Lower leg skin (tissue), 3 donors: ENCODE data around the gene ARPIN.

Experiments used
- POLR2A ChIP-seq, 2 donors: fragments of 450-650 bp; IDR thresholded peaks; one replicate each; pipeline ENCODE4 v1.6.1; 2016 to 2017; ENCODE audit warnings: antibody characterized with exemption in 2 of 2, mild to moderate bottlenecking in 1 of 2, moderate library complexity in 1 of 2
- TF ChIP-seq, protein P1 (sequence below), 3 donors: fragments of 450-650 bp; IDR thresholded peaks; one replicate each; pipeline ENCODE4 v1.5.1; 2016; ENCODE audit warnings: antibody characterized with exemption in 3 of 3, mild to moderate bottlenecking in 3 of 3, moderate library complexity in 2 of 3

DNA sequence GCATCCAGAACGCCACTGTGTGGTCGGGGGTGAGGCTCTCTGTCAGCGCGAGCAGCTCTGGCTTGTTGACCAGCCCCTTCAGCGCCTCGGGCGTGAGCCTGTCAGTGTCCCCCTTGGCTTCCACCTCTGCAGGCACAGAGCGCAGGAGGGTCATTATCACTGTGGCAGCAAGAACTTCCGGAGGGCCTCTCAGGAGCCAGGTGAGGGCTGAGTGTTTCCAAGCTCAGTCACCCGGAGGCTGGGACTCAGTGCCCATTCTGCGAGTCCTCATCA lies 9.0 kb downstream of the ARPIN start:
- TF ChIP-seq, protein P1, sequence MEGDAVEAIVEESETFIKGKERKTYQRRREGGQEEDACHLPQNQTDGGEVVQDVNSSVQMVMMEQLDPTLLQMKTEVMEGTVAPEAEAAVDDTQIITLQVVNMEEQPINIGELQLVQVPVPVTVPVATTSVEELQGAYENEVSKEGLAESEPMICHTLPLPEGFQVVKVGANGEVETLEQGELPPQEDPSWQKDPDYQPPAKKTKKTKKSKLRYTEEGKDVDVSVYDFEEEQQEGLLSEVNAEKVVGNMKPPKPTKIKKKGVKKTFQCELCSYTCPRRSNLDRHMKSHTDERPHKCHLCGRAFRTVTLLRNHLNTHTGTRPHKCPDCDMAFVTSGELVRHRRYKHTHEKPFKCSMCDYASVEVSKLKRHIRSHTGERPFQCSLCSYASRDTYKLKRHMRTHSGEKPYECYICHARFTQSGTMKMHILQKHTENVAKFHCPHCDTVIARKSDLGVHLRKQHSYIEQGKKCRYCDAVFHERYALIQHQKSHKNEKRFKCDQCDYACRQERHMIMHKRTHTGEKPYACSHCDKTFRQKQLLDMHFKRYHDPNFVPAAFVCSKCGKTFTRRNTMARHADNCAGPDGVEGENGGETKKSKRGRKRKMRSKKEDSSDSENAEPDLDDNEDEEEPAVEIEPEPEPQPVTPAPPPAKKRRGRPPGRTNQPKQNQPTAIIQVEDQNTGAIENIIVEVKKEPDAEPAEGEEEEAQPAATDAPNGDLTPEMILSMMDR (IDR thresholded peaks at IDR 0.05) = no peak
- TF ChIP-seq POLR2A (IDR thresholded peaks at IDR 0.05) = no peak
